HG03460 (cell line): Measurements from ENCODE around the gene REX1BD.
"Not testable (repeated sequence)": the region's sequence is repeated elsewhere in the genome, so short reads cannot be mapped to it uniquely, and the experiment has no call there.

Source experiments
- ATAC-seq: cut with Tn5 transposase; IDR thresholded peaks from one replicate; pipeline ENCODE4 v1.9.1; 2021; ENCODE audit not compliant: unreplicated experiment

REX1BD gene

GRCh38 chr19:18576383-18576782, 12.2 kb upstream of the REX1BD start:
- no peak for ATAC-seq

GRCh38 chr19:18577365-18577914, 11.2 kb upstream of the REX1BD start:
- ATAC-seq = no peak

DNA sequence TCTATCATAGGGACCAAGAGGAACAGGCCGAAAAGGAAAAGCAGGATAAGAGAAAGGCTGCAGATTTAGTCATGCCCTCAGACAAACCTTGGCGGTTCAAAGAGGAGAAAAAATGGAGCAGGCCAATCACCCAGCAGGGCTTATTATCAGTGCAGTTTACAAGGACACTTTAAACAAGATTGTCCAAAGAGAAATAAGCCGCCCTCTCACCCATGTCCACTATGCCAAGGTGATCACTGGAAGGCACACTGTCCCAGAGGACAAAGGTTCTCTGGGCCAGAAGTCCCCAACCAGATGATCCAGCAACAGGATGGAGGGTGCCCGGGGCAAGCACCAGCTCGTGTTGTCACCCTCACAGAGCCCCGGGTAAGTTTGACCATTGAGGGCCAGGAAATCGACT, 8.3 kb upstream of the REX1BD start:
- ATAC-seq = no peak

- no peak for ATAC-seq
Measured at GRCh38 chr19:18586306-18586705, 2.3 kb upstream of the REX1BD start.

GRCh38 chr19:18587561-18587960, 1.0 kb upstream of the REX1BD start:
- ATAC-seq = no peak

DNA sequence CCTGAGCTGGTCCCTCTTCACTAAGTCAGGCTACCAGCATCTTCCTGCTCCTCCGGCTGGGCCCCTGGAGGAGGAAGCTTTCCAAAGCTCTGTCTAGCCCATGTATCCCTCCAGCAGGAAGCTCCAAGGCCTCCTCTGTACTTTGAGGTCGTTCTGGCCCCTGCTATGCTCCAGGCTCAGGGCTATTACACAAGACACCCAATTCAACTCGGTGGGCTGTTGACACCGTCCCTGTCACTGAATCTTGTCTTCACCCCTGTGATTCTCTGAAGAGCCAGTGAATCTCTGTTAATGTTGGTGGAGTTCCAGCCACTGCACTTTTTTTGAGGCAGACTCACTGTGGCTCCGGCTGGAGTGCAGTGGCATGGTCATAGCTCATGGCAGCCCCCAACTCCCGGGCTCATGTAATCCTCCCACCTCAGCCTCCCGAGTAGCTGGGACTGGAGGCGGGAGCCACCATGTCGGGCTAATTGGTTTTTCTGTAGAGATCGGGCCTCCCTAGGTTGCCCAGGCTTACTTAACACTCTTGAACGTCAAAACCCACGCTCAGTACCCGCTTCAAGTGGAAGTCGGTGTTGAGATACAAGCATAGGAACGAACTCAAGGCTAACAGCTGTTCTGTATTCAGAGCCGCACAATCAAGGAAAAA, 512 bp upstream of the REX1BD start:
- no peak for ATAC-seq

GRCh38 chr19:18589380-18590272, 1.0 kb downstream of the REX1BD start:
- peak; percentile 28 for ATAC-seq

- no peak for ATAC-seq
Measured at GRCh38 chr19:18590273-18591272, 2.0 kb downstream of the REX1BD start.

DNA sequence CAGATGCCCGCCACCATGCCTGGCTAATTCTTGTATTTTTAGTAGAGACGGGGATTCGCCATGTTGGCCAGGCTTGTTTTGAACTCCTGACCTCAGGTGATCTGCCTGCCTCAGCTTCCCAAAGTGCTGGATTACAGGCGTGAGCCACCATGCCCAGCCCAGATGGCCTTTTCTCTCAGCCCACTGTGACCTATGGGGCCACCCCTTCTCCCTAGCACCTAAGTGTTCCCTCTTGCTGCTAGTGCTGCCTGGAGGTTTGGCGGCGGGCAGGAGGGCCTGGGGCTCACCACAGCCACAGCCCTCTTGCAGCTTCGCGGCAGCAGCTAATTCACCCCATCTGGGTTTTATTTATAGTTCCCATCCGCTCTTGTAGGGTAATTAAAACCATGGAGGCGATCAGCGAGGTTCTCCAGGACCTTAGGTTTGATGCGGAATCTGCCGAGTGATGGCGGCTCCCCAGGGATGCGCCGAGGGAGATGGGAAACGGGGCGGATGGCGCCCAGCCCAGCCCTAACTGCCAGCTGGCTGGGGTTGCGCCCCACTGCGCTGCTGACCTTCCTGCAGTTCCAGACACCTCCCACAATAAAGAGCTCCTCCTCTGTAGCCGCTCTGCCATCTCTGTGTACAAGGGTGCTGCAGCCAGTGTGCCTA, 3.3 kb downstream of the REX1BD start:
- no peak for ATAC-seq

GRCh38 chr19:18592732-18593131, 4.1 kb downstream of the REX1BD start:
- not testable (repeated sequence) for ATAC-seq

DNA sequence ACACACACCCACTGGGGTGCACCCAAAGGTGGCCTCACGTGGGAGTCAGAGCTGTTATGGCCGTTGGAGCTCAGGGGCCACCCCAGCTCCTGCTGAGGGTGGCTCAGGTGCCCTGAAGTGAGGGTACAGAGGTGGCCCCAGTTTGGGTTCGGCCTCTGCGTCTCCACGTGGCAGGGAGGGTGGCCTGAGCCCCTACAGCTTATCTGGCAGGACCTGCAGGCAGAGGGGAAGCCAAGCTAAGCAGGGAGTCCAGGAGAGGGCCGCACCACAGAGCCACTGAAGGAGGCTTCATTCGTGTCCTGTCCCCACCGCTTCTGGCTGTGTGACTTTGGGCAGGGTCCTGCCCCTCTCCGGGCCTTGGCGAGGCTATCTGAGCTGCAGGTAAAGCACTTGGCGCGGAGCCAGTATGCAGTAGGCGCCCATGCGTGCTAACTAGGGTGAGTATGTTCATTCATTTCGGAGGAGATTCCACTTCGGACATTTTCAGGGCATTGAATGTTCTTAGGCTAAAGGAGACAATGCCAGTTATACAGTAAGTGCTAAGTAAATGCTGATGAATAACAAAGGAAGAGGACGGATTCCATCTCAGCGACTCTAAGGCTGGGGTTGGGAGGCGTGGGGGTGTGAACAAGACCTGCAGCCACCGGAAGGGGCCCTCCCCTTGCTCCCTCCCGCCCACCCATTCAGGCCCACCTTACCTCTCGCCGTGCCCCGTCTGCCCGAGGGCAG, 4.9 kb downstream of the REX1BD start:
- ATAC-seq = no peak

DNA sequence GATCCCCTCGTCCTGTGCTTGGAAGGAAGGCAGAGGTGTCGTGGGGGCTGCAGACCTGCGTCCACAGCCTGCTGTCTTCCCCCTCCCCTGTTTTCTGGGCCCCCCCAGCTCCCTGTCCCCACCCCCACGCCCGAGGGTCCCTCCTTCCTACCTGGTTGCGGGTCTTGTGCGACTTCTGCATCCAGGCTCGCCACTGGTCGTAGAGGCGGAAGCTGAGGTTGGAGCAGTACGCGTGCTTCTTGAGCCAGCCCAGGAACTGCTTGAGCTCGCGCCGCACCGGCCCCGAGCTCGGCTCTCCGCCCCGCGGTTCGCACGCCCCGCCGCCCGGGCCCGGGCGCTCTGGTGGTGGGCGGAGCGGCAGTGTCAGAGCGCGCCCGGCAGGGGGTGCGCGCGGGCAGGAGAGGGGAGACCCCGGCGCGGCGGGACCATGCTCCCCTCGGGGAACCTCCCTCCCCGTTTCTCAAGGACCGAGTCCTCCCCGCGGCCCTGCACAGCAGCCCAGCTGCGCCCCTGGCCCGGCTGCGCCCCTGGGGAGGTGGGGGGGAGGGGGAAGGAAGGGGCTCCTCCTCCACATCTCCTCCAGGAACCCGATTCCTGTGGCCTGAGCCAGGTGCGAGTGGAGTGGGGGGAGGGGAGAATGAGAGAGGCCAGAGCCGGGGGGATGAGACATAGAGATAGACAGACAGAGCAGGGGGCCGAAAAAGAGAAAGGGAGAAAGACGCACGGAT, 5.7 kb downstream of the REX1BD start:
- no peak for ATAC-seq

DNA sequence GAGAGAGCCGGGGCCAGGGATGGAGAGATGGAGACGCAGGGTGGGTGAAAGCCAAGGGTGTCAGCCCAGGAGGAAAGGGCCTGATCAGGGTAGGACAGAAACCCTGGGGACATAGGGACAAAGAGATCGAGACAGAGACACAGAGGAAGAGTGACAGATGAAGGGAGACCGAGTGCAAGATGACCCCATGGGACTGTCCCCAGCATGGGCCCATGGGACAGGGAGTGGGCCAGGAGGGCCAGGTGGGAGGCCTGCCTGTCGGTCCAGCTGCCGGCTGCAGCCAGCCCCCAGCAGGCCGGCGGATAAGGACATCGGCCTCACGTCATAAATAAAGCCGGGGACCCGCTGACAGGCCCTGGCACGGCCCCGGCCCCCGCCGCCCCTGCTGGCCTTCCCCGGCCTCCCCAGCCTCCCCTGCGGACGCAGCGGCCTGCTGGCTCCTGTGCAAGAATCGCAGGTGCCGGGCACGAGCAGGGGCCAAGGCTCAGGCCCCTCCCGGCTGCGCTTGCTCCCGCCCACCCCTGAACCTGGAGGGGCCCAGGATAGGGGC, 6.3 kb downstream of the REX1BD start:
- no peak for ATAC-seq

DNA sequence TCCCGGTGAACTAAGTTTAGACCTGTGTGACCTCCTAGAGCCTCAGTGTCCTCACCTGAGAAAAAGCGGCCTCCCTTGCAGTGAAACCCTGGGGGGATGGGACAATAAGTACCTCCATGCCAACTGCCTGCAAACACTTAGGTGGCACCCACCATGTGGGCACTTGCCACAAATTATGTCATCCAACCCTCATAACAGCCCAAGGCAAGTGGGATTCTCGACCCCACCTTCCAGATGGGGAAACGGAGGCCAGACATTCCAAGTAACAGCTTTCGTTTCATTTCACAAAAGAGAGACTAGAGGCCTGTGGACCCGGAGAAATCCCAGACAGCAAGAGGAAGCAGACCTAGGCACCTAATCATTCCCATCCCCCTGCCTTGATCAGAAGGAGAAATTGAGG, 6.9 kb downstream of the REX1BD start:
- ATAC-seq = no peak

DNA sequence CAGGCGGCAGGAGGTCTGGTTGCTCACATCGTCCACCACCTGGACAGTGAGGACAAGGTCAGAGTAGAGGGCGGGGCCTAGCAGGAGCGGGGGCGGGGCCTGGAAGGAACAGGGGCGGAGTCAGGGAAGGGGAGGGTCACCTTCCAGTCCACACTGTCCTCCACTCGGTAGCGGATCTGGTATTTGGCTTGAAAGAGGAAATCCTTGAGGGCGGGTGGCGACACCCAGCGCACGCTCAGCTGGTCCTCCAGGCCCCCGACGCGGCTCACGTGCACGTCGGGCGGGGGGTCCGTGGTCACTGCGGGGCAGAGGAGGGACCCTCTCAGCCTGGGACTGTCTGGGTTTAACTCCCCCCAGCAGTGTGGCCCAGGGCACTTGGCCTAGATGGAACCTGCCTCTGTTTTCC, 8.2 kb downstream of the REX1BD start:
- no peak for ATAC-seq

GRCh38 chr19:18597809-18598660, 9.4 kb downstream of the REX1BD start:
- ATAC-seq = no peak

- no peak for ATAC-seq
Measured at GRCh38 chr19:18599485-18599884, 10.9 kb downstream of the REX1BD start.
